NCI-H345 (cell line): Measurements from ENCODE around the gene FBXO2.

Source experiments
- DNase-seq: peaks from one replicate; lab custom pipeline; 2025; lab: John Stamatoyannopoulos, UW

FBXO2 gene

DNA sequence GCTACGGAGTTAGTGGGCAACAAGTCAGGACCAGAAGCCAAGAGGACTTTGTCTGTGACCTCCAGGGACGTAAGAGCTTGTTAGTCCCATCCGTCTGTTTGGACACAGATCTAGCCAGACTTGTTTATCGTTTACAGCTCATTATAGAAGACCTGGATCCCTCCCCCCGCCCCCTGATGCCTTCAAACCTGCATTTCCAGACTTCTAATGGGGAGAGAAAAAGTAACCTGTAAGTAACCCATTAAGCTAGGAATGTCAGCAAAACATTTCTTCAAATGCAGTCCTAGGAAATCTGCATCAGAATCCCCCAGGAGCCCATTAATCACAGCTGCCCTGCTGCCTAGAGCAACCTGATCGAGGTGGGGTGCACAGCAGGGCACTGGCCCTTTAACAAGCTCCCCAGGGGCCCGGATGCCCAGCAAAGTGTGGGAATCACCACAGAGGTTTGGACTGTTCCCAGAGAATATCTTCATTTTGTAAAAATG is 28.1 kb upstream of the FBXO2 start:
- no peak for DNase-seq

DNA sequence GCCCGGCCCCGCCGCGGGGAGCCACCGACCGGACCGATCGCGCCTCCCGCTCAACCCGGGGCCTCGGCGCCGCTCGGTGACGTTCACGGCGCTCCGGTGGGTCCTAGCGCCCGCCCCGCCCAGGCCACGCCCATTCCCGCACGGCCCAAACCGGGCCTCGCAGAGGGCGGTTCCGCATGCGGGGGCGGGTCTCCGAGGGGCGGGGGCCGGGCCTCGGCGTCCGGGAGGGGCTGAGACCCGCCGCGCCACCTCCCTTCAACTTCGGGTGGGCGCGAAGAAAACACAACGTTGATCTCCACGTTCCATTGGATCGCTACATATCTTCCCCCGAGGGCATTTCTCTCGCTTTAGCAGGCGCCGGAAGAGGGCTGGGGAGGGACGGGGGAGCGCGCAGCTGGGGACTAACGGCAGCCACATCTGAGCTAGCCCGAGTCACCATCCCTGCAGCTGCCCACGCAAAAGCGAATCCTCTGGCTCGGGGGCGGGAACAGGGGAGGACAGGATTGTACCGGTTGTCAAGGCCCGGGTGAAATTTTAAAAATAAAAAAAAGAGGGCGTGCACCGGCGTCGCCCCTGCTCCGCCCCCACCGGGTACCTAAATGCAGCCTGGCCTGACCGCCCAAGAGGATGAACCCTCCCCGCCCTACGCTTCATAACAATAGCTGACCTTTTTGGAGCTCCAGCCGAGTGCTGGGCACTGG is 27.0 kb upstream of the FBXO2 start, which contains the start of gene MAD2L2:
TSS of gene MAD2L2 (minus strand) at position 78 of the 701 bp plus-strand sequence. CDS start 547 bp downstream, outside the sequence.
- peak; percentile 92 for DNase-seq

DNA sequence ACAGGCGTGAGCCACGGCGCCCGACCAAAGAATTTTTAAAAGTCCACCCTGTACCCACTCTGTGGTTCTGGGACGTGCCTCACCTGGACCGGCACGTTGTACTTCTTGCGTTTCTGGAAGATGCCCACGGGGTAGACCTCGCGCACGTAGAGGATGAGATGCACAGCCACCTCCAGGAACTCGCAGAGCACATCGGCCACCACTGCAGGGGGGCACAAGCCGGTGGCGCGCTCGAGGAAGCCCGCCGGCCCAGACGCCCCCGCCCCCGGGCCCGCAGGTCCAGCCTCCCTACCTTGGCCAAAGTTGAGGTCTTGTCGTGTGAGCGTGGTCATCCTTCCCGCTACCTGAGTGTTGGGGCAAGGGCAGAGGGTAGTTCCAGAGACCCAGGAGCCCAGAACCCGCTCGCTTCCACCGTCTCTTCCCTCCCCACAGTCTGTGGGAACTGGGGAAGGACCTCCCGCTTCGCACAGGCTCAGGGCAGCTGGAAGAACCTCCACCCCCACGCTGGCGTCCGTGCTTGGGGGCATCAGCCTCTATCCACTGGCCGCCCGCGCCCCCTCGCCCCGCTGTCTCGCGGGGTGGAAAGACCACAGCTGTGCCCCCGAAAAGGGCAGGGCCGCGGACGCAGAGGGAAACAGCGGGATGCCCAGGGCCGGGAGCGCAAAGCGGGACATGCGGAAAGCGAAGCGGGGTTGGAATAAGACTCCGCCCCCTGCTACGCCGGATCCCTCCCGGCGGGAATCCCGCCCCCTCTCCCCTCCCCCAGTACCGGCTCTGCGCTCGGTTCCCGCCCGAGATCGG is 26.2 kb upstream of the FBXO2 start:
- no peak for DNase-seq

DNA sequence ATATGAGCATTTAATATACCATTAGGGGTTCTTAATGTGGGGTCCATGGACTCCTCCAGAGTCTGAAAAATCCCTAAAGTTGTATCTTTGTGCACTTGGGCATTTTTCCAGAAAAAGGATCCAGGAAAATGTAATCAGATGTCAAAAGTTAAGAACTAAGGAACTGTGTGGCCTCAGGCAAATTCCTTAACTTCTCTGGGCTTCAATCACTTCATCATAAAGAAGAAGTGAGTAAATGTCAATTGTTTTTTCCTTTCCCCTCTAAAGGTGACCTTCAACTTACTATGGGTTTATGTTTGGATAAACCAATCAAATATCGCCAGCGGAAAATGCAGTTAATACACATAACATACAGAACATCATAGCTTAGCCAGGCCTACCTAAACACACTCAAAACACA is 24.2 kb upstream of the FBXO2 start:
- no peak for DNase-seq

DNA sequence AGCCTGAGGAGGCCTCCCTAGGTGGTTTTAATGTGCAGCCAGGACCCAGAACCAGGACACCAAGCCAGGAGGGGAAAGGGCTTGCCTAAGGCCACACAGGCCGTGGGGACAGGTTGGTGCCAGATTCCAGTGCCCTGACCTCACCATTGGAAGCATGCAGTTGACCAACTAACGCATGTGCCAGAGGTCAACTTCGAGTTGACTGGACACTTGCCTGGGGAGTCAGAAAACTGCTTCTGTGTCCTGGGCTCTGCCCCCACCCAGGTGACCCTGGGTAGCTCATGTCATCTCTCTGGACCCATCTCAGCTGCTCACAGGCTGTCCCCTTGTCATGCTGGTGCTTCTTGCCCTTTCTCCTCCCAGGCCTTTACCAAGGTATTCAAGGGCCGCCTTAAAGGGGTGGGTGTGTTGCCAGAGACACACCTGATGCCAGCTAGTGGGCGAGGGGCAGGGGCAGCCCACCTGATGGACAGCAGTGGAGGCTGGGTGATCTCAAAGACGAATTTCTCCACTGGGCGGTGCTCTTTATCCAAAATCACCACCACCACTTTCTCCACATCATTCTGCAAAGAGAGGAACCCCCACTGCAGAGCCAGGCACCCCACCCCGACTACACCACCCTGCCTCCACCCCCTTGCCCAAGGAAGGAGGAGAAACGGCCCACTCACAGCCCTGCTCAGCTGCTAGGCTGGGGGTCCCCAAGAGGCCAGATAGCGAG is 22.3 kb upstream of the FBXO2 start:
- no peak for DNase-seq

DNA sequence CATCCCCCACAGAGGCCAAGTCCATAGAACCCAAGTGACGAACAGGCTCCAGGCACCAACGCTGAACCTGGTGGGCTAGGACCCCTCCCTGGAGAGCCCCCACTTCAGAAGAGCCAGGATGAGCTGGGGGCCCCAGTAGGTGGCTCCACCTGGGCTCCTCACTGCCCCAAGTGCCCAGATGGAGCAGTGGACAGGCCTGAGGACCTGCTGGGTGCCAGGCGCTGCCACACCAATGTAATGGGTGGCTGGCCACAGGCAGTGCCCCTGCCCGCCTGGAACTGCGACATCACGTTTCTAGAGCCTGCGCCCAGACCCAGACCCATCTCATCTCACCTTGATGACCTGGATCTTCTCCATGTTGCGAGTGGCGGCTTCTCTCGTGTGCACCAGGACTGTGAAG is 21.1 kb upstream of the FBXO2 start:
- no peak for DNase-seq

DNA sequence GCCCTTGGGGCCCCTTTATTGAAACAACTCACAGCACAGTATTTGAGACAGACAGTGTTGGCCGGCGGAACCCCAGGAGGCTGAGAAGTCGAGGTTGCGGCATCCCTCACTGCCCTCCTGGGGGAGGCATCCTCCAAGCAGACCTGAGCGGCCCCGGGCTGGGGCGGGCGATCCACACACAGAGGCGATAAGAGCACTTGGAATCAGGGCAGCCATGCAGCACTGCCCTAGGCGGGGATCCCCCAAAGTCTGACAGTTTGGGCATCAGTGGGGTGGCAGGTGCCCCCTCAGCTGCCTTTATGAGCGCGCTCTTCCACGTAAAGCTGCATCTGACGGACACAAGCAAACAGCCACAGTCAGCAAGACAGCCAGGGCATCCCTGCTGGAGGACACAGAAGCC is 20.3 kb upstream of the FBXO2 start:
- no peak for DNase-seq

DNA sequence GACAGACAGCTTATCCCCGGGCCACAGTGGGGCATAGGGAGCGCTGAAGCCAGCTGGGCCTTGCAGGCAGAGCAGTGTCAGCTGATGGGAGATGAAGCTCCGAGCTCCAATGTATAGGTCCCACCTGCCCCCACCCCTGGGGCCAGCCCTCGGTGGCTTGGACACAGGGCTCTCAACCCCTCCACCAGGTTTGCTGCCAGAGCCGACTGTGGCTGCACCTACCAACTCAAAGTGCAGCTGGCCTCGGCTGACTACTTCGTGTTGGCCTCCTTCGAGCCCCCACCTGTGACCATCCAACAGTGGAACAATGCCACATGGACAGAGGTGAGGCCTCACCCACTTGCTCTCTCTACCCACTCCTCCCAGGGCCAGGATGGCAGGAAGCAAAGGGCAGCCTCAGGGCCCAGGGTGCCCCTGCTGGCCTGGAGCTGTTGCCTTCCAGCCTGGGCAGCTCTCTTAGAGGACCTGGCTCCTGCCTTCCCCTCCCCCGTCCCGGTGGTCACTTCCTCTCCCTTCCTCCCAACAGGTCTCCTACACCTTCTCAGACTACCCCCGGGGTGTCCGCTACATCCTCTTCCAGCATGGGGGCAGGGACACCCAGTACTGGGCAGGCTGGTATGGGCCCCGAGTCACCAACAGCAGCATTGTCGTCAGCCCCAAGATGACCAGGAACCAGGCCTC is 19.0 kb upstream of the FBXO2 start:
- DNase-seq = no peak

DNA sequence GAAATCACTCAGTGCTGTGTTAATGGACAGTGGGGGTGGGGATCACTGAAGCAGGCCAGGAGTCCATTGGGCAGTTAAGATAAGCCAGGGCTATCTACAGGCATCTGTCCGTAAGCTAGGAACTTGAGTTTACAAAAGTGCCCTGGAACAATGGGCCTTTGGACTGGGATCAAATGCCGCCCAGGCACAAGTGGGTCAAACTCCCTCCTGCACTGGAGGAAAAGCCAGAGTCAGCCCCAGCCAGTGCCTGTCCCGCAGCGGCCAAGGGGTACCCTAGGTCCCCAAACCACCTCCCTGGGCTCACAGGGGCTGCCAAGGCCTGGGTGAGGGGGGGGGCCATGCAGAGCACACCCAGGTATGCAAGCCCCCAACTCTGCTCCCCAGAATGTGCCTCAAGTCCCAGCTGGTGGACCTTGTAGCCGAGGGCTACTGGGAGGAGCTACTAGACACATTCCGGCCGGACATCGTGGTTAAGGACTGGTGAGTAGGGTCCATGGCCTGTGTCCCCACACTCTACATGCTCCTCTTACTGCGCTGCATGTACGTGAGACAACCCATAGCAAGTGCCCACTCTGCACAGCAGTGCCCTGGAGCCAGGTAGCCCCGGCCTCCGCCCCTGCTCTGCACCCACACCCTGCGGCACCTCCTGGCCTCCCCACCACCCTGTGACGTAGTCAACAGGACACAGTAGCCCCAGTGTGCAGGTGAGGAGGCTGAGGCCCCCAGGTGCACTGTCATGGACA is 17.5 kb upstream of the FBXO2 start:
- DNase-seq = no peak

DNA sequence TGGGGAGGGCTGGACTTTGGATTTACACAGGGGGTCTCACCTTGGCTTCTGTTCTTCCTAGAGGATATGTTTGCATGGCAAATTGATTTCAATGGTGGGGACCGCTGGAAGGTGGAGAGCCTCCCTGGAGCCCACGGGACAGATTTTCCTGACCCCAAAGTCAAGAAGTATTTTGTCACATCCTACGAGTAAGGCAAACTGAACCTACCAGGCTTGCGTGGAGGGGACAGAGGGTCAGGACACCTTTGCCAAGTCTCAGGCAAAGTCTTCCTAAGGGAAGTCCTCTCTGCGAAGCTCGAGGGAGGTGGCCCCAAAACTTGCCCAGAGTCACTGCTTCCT is 16.9 kb upstream of the FBXO2 start:
- DNase-seq = no peak

DNA sequence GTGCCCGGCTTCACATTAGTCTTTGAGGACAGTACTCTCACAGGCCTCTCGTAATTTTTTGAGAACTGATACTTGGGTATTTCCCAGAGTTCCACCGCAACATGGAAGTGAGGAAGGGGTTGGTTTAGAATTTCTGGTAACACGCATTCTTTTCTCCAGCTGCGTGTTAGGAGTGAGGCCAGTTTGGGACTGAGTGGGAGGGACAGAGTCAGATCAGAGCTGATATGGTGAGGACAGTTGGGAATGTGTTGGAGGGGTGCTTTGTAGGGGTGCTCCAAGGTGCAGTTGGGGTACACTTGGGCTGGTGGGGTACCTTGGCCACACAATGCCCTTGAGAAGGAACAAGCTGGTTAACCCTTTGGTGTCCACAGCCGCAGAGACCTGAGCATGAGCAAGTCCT is 16.5 kb upstream of the FBXO2 start:
- DNase-seq = no peak

DNA sequence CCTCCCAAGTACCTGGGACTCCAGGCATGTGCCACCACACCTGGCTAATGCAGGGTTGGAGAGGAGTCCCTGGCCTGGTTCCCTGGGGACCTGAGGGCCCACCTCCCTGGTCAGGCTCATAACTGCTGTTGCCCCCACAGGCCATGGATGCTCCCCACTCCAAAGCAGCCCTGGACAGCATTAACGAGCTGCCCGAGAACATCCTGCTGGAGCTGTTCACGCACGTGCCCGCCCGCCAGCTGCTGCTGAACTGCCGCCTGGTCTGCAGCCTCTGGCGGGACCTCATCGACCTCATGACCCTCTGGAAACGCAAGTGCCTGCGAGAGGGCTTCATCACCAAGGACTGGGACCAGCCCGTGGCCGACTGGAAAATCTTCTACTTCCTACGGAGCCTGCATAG is 14.3 kb upstream of the FBXO2 start:
- DNase-seq = no peak

DNA sequence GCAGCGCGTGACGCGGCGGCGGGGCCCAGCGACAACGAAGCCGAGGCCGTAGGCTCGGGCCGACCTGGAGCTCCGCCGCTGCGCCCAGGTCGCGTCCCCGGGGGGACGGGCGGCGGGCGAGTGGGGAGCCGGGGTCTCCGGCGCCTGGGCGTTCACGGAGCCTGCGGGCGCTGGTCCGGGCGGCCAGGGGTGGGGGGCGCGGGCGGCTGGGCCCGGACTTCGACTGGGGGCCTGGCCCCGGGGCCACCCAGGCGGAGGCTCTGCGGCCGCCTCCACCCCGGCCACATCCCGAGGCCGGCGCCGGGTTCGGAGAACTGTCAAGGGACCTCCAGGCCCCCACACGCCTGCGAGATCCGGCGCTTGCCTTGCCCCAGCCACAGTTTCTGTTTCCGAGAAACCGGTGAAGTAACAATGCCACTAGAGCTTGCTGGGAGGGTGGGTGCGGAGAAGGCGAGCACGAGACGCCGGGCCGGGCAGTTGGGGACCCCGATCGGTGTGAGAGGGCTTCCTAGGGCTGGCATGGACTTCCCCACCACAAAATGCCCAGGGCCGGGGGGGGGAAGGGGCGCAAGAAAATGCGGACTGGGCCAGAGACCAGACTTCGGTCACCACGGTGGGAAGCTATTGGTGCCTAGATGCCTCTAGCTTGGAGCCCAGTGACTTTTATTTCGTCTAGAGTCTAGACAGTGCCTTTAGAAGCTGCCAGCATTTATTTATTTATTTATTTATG is 10.3 kb upstream of the FBXO2 start:
- DNase-seq = peak; percentile 41

DNA sequence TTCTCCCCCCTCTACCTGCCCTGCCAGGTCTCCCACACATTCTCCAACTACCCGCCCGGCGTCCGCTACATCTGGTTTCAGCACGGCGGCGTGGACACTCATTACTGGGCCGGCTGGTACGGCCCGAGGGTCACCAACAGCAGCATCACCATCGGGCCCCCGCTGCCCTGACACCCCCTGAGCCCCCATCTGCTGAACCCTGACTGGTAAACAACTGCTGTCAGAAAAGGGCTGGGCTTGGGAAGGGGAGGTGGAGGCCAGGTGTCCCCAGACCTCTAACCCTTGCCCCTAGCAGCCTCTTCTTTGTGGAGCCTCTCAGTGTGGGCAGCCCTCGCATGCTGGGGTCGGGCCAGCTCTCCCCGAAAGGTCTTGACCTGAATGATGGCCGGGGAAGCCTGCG is 6.9 kb upstream of the FBXO2 start:
- DNase-seq = no peak

DNA sequence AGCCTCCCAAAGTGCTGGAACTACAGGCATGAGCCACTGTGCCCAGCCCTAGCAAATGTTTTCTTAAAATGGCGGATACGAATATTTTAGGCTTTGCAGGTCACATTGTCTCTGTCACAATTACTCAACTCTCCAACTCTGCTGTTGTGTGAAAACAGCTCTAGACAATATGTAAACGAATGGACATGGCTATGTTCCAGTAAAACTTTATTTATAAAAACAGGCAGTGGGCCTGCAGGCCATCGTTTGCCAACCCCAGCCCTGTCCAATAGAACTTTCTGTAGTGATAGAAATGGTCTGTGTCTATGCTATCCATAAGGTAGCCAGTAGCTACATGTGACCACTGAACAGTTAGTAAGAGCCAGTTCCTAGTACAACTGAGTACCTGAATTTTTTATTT is 5.5 kb upstream of the FBXO2 start:
- no peak for DNase-seq

DNA sequence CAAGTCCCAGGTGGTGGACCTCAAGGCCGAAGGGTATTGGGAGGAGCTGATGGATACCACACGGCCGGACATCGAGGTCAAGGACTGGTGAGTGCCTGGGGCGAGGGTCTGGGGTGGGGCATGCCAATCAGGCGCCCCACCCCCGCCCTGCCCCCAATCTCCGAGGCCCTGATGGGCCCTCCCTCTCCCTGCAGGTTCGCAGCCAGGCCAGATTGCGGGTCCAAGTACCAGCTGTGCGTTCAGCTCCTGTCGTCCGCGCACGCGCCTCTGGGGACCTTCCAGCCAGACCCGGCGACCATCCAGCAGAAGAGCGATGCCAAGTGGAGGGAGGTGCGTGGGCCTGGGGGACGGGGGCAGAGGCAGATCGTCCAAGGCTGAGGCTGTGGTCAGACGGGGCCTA is 4.3 kb upstream of the FBXO2 start:
- DNase-seq = no peak

DNA sequence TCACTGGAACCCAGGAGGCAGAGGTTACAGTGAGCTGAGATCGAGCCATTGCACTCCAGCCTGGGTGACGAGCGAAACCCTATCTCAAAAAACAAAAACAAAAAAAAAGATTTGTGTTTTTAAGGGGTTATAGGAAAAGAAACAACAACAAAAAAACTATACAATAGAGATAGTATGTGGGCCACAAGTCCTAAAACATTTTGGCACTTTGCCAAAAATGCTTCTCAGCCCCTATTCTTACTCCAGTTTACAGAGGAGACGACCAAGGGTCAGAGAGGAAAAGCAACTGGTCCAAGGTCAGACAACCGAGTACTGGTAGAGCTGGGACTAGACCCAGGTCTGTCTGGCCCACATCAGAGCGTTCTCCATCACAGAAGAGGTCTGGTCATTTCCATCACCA is 3.4 kb upstream of the FBXO2 start:
- no peak for DNase-seq

DNA sequence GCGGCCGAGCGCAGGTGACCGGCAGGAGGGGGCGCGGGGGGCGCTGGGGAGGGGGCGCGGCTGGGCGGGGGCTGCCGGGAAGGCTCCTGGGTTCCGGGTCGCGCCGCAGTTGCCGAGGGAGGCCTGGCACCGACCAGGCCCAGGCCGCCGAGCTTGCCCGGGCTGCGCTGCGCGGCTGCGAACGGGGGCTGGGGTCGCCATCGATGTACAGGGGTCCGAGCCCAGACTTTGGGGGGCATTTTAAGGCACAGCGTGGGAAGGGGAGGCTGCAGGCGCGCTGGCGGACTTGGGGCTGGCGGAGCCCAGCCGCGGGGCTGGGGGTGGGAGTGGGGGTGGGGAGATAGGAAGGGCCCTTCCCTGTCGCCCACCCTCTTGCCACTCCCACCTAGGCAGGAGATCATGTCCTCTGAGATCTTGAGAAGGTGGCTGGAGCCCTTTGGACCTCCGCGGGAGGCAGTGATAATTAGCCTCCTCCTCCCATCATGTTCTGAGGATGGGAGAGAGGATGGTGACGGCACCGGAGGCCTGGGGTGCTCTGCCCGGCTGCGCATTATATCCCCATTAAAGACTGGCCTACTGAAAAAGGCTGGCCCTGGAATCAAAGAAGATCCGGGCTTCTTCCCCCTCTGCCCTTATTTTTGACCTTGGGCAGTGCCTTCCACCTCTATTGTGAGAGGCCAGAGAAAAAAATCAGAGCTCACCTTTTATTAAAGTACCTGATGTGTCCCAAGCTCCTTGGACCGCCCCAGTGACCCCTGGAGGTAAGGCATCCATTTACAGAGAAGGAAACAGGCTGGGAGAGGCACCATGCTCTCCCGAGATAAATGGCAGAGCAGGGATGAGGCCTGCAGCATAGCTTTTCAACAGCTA is 945 bp upstream of the FBXO2 start:
- no peak for DNase-seq

DNA sequence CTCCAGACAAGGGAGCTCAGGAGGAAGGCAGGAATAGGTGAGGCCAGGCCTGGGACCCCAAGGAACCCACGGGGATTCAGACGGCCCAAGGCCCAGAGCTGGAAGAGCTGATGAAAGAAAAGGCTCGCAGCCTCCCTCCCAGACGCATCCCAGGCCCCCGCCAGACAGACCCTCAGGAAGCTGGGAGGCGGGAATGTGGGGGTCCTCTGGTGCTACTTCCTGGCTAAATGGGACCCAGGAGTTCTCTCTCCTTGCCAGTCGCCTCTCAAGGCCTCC is 430 bp downstream of the FBXO2 start:
- DNase-seq = no peak
